Measurements from ENCODE around the gene CENPX. TPM values are rescaled to one million over a fixed set of nuclear protein-coding genes. Genes with fewer than 3 reads are reported as not detected.

The CENPX gene
- total and polyA plus RNA-seq, 8 donors: 14.0 to 62.4 (median 19.8) TPM

DNA sequence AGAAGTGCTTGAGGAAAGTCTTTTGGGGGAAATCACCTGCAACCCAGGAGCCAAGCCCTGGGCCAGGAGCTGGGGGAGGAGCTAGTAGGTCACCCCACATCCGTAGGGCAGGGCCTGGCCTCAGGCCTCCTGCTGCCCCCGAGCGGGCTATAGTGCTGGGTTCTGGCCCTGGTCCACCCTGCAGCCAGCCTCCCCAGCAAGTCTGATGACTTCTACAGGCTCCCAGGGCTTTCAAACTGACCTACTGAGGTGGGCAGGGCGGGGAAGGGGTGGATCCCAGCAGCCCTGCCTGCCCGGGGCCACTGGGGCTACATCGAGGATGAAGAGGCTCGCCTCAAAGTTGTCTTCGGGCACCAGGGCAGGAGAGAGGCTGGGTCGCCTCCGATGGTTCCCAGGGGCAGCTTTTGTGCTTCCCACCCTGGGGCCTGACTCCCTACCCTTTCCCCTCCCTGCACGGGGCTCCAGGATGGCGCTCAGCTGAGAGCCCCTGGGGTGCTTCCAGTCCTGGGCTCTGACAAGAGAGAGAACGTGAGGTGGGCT lies 5.0 kb downstream of the CENPX start:
- Histone ChIP-seq H3K36me3 (no peaks in the 10 kb centered on the region), H3K27ac (peak overlapping the region in 1 of 4 donors; percentile 16), H3K9me3 (no peaks in the 10 kb centered on the region), H3K4me1 (peaks cover 7 to 9% (median 7%) of the 10 kb centered on the region in 3 donors), H3K4me3 (no peak overlapping the region), H3K27me3 (no peaks in the 10 kb centered on the region)
- WGBS, 2 donors: 79 to 84% methylated on average over 13 of the region's 13 CpGs
- DNase-seq (no peak), ATAC-seq (no peak), FAIRE-seq (no peak)
- TF ChIP-seq, protein P1, sequence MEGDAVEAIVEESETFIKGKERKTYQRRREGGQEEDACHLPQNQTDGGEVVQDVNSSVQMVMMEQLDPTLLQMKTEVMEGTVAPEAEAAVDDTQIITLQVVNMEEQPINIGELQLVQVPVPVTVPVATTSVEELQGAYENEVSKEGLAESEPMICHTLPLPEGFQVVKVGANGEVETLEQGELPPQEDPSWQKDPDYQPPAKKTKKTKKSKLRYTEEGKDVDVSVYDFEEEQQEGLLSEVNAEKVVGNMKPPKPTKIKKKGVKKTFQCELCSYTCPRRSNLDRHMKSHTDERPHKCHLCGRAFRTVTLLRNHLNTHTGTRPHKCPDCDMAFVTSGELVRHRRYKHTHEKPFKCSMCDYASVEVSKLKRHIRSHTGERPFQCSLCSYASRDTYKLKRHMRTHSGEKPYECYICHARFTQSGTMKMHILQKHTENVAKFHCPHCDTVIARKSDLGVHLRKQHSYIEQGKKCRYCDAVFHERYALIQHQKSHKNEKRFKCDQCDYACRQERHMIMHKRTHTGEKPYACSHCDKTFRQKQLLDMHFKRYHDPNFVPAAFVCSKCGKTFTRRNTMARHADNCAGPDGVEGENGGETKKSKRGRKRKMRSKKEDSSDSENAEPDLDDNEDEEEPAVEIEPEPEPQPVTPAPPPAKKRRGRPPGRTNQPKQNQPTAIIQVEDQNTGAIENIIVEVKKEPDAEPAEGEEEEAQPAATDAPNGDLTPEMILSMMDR (IDR thresholded peaks at IDR 0.05): no peak
- intact Hi-C loops (cut with DNase I): loop anchor here (2.0 to 10.0 kb wide), 3 partner anchors 53 to 63 kb away; partner anchors contain the start of gene NOTUM (in 1 of the 3)

DNA sequence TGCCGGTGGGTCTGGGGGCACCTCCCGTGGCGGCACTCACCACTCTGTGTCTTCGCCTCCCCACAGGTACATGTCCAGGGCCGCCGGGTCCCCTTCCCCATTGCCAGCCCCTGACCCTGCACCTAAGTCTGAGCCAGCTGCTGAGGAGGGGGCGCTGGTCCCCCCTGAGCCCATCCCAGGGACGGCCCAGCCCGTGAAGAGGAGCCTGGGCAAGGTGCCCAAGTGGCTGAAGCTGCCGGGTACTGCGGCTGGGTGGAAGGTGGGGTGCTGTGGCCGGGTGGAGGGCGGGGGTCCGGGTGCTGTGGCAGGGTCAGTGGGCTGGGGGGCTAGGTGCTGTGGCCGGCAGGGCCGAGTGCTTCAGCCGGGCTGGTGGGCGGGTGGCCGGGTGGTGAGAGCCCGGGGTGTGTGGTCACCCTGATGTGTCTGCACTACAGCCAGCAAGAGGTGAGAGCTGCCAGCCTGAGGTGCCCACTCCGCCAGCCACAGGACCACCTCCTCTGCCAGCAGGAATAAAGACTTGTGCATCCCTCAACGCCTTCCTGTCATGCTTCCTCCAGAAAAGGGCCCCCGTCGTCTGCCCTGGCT lies 5.7 kb downstream of the CENPX start:
- no peak for DNase-seq
- Histone ChIP-seq H3K9me3 (no peaks in the 10 kb centered on the region), H3K27me3 (no peaks in the 10 kb centered on the region), H3K4me3 (no peak overlapping the region), H3K27ac (no peak overlapping the region), H3K4me1 (peaks cover 4 to 7% (median 4%) of the 10 kb centered on the region in 3 donors), H3K36me3 (no peaks in the 10 kb centered on the region)
- FAIRE-seq: no peak
- ATAC-seq: no peak
- intact Hi-C loops (cut with DNase I): loop anchor here in 2 of 3 donors (5.0 to 10.0 kb wide), 2 partner anchors 55 to 62 kb away; partner anchors contain the start of gene NOTUM (in 1 of the 2)
- 85 to 86% methylated on average over 24 of the region's 24 CpGs for WGBS, 2 donors
- TF ChIP-seq, protein P1 (IDR thresholded peaks at IDR 0.05): no peak

DNA sequence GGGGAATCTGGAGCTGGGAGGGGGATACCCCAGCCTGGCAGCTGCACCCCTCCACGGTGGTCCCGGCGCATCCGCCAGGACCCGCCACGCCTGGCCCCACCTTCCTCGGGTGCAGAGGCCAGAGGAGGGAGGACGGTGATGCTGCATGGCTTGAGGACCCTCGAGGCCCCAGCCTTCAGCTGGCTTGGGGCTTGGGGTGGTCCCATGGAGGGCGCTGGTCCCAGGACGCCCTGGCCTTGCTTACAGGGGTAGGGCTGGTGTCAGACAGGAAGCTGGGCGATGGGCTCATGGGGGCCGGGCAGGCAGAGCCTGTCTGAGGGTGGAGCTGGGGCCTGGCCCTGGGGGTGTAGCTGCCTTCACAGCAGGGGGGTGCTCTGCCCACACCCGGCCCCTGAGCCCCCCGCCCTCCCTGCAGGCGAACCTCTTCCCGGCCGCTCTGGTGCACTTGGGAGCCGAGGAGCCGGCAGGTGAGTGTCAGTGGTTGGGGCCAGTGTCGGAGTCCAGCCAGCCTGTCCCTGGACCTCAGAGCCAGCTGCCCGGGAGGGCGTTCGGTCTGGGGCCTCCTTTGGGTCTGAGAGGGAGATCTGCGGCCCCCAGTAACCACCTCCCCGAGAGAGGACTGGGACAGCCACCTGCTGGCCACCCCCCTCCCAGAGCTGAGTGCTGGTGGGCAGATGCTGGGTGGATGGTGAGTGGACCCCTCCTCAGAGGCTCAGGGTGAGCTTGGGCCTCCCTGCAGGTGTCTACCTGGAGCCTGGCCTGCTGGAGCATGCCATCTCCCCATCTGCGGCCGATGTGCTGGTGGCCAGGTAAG lies 6.4 kb downstream of the CENPX start:
- no peaks in the 10 kb centered on the region for H3K9me3 ChIP-seq
- FAIRE-seq: no peak
- intact Hi-C loops (cut with DNase I): loop anchor here in 2 of 3 donors (5.0 to 10.0 kb wide), 2 partner anchors 54 to 61 kb away; partner anchors contain the start of gene NOTUM (in 1 of the 2)
- H3K27me3 ChIP-seq: no peaks in the 10 kb centered on the region
- H3K4me1 ChIP-seq: peaks cover 0 to 3% (median 2%) of the 10 kb centered on the region in 3 donors
- TF ChIP-seq, protein P1 (IDR thresholded peaks at IDR 0.05): no peak
- 88 to 89% methylated on average over 26 to 28 of the region's 28 CpGs for WGBS, 2 donors
- no peak overlapping the region for H3K27ac ChIP-seq
- no peak for DNase-seq
- H3K4me3 ChIP-seq: no peak overlapping the region
- no peaks in the 10 kb centered on the region for H3K36me3 ChIP-seq
- no peak for ATAC-seq

DNA sequence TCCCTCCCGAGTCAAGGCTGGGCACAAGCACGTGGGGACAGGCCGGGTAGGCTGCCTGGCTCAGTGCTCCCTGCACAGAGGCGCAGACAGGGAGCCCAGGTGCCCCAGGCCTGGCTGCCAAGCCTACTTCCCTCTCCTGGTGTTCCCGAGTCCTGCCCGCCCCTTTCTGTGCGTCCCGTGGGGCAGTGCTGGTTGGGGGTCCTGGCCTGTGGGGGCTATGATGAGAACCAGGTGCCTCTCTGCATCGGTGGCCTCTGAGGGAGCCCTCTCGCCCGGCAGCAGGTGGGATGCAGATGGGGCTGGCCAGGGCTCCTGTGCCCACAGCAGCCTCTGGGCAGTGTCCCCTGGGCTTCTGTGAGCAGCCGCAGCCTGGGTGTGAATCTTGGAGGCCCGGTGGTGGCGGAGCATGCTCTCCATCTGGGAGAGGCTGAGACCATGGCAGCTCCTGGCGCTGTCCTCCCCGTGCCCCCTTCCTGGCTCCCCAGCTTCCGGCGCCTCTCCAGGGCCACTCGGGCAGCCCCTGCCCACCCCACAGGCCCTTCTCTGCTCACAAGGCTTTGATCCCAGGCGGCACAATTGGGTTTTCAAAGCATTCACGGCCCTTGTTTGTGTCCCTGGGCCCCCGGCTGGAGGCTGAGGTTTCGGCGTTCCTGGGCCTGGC lies 7.2 kb downstream of the CENPX start:
- H3K27me3 ChIP-seq: no peaks in the 10 kb centered on the region
- DNase-seq: no peak
- FAIRE-seq: no peak
- H3K4me1 ChIP-seq: peaks cover 0 to 3% (median 0%) of the 10 kb centered on the region in 3 donors
- TF ChIP-seq, protein P1 (IDR thresholded peaks at IDR 0.05): no peak
- WGBS, 2 donors: 86 to 90% methylated on average over 21 to 24 of the region's 24 CpGs
- H3K27ac ChIP-seq: no peak overlapping the region
- H3K9me3 ChIP-seq: no peaks in the 10 kb centered on the region
- intact Hi-C loops (cut with DNase I): loop anchor here in 2 of 3 donors (5.0 to 10.0 kb wide), 2 partner anchors 53 to 61 kb away; partner anchors contain the start of gene NOTUM (in 1 of the 2)
- no peak overlapping the region for H3K4me3 ChIP-seq
- ATAC-seq: no peak
- no peaks in the 10 kb centered on the region for H3K36me3 ChIP-seq
